Activated CD4-positive, alpha-beta memory T cell treated with anti-CD3 and anti-CD28 coated beads for 36 hours (primary cell): ENCODE data around the gene CCDC78. TPM values are rescaled to one million over a fixed set of nuclear protein-coding genes. Genes with fewer than 3 reads are reported as not detected.
"Not testable (repeated sequence)": the region's sequence is repeated elsewhere in the genome, so short reads cannot be mapped to it uniquely, and the experiment has no call there.

ENCODE experiments used
- CTCF ChIA-PET: fragments of 350-600 bp; sonication (Branson Sonifier 250); formaldehyde crosslinking; loops from one replicate; lab custom pipeline; 2021; ENCODE audit warnings: antibody characterized with exemption, inconsistent platforms; lab: Charles Lee
- POLR2A ChIA-PET: fragments of 350-600 bp; sonication (Branson Sonifier 250); formaldehyde crosslinking; loops from one replicate; lab custom pipeline; 2021; ENCODE audit warnings: antibody characterized with exemption; lab: Charles Lee
- DNase-seq: peaks from one replicate; pipeline ENCODE4 v3.0.0-alpha.2; 2020
- H3K27ac Mint-ChIP-seq: one replicate; pipeline ENCODE4 v1.8.0; 2021; ENCODE audit warnings: mixed read lengths
- H3K27me3 Mint-ChIP-seq: one replicate; pipeline ENCODE4 v1.8.0; 2021; ENCODE audit warnings: mixed read lengths
- H3K36me3 Mint-ChIP-seq: one replicate; pipeline ENCODE4 v1.8.0; 2021; ENCODE audit warnings: mixed read lengths
- H3K4me1 Mint-ChIP-seq: one replicate; pipeline ENCODE4 v1.8.0; 2021; ENCODE audit warnings: low read depth, mixed read lengths
- H3K4me3 Mint-ChIP-seq: one replicate; pipeline ENCODE4 v1.8.0; 2021; ENCODE audit warnings: mild to moderate bottlenecking, mixed read lengths
- H3K9me3 Mint-ChIP-seq: one replicate; pipeline ENCODE4 v1.8.0; 2021; ENCODE audit warnings: mixed read lengths
- intact Hi-C: fragments of 100-400 bp; cut with micrococcal nuclease; formaldehyde crosslinking; loops from one replicate; pipeline ENCODE4 v1.15.1; 2023
- total RNA-seq, 2 experiments: library from RNA; stranded (reverse); gene quantifications; one replicate each; pipeline ENCODE4 v1.2.3, GENCODE V29; 2021

The CCDC78 gene
- total RNA-seq, 2 experiments from 2014 or later: 3.3 to 4.2 TPM

GRCh38 chr16:756428-756827, 30.2 kb upstream of the CCDC78 start:
- Mint-ChIP-seq H3K36me3 (no peaks in the 10 kb centered on the region), H3K27ac (no peak overlapping the region), H3K4me1 (no peaks in the 10 kb centered on the region), H3K9me3 (peaks cover 7% of the 10 kb centered on the region), H3K4me3 (no peak overlapping the region), H3K27me3 (peaks cover 12% of the 10 kb centered on the region)
- intact Hi-C loops: no loop called here
- CTCF ChIA-PET: interaction anchor here (0.8 to 1.3 kb wide), 4 partner anchors 32 to 347 kb away, joined by 3 read pairs; partner anchors contain the start of gene CHTF18
- DNase-seq: no peak
- POLR2A ChIA-PET: no interaction called here

- Mint-ChIP-seq H3K27ac (no peak overlapping the region), H3K4me1 (no peaks in the 10 kb centered on the region), H3K27me3 (peaks cover 12% of the 10 kb centered on the region), H3K36me3 (no peaks in the 10 kb centered on the region), H3K4me3 (no peak overlapping the region), H3K9me3 (peaks cover 7% of the 10 kb centered on the region)
- ChIA-PET CTCF (no interaction called here), POLR2A (no interaction called here)
- no peak for DNase-seq
- intact Hi-C loops: no loop called here
These were observed 28.4 kb upstream of the CCDC78 start for GRCh38 chr16:754656-755055.

GRCh38 chr16:754121-754607, 27.9 kb upstream of the CCDC78 start:
- POLR2A ChIA-PET, H3K4me1 Mint-ChIP-seq, H3K9me3 Mint-ChIP-seq, H3K36me3 Mint-ChIP-seq, H3K4me3 Mint-ChIP-seq, intact Hi-C loops, H3K27ac Mint-ChIP-seq, DNase-seq, CTCF ChIA-PET: not testable (repeated sequence)
- H3K27me3 Mint-ChIP-seq: peaks cover 12% of the 10 kb centered on the region

- POLR2A ChIA-PET: no interaction called here
- H3K9me3 Mint-ChIP-seq: peaks cover 6% of the 10 kb centered on the region
- no peaks in the 10 kb centered on the region for H3K36me3 Mint-ChIP-seq
- no peak for DNase-seq
- no peaks in the 10 kb centered on the region for H3K4me1 Mint-ChIP-seq
- H3K27me3 Mint-ChIP-seq: peaks cover 9% of the 10 kb centered on the region
- H3K27ac Mint-ChIP-seq: no peak overlapping the region
- H3K4me3 Mint-ChIP-seq: no peak overlapping the region
- intact Hi-C loops: no loop called here
- CTCF ChIA-PET: interaction anchor here (1.4 kb wide), 1 partner anchor 33 kb away, joined by 3 read pairs; no protein-coding TSS in a partner anchor
These were observed 25.7 kb upstream of the CCDC78 start for GRCh38 chr16:752007-752312.

GRCh38 chr16:751152-752006, 25.1 kb upstream of the CCDC78 start:
- intact Hi-C loops: no loop called here

GRCh38 chr16:750485-750884, 24.2 kb upstream of the CCDC78 start:
- ChIA-PET CTCF (interaction anchor here (1.4 kb wide), 1 partner anchor 35 kb away, joined by 3 read pairs; no protein-coding TSS in a partner anchor), POLR2A (no interaction called here)
- intact Hi-C loops: no loop called here
- Mint-ChIP-seq H3K4me1 (no peaks in the 10 kb centered on the region), H3K9me3 (no peaks in the 10 kb centered on the region), H3K36me3 (no peaks in the 10 kb centered on the region), H3K4me3 (no peak overlapping the region), H3K27ac (no peak overlapping the region), H3K27me3 (no peaks in the 10 kb centered on the region)
- no peak for DNase-seq

More at GRCh38 chr16:751152-752006, 25.1 kb upstream of the CCDC78 start:
- peaks cover 2% of the 10 kb centered on the region for H3K9me3 Mint-ChIP-seq
- ChIA-PET POLR2A (no interaction called here), CTCF (interaction anchor here (1.4 kb wide), 1 partner anchor 34 kb away, joined by 3 read pairs; no protein-coding TSS in a partner anchor)
- DNase-seq: no peak
- H3K36me3 Mint-ChIP-seq: no peaks in the 10 kb centered on the region
- no peak overlapping the region for H3K27ac Mint-ChIP-seq
- no peak overlapping the region for H3K4me3 Mint-ChIP-seq
- peaks cover 6% of the 10 kb centered on the region for H3K27me3 Mint-ChIP-seq
- no peaks in the 10 kb centered on the region for H3K4me1 Mint-ChIP-seq

GRCh38 chr16:749010-749409, 22.8 kb upstream of the CCDC78 start:
- Mint-ChIP-seq H3K27ac (no peak overlapping the region), H3K27me3 (no peaks in the 10 kb centered on the region), H3K4me1 (no peaks in the 10 kb centered on the region), H3K9me3 (no peaks in the 10 kb centered on the region), H3K36me3 (no peaks in the 10 kb centered on the region), H3K4me3 (no peak overlapping the region)
- intact Hi-C loops: no loop called here
- ChIA-PET CTCF (interaction anchor here (0.7 to 2.3 kb wide), 4 partner anchors 8 to 130 kb away, joined by 3 to 5 read pairs (median 4); partner anchors contain the start of genes CIAO3 and METRN), POLR2A (no interaction called here)
- DNase-seq: no peak

- ChIA-PET CTCF (interaction anchor here (0.7 to 2.3 kb wide), 2 partner anchors 34 to 131 kb away, joined by 3 to 5 read pairs; partner anchors contain the start of gene METRN), POLR2A (no interaction called here)
- Mint-ChIP-seq H3K27me3 (no peaks in the 10 kb centered on the region), H3K4me1 (no peaks in the 10 kb centered on the region), H3K36me3 (no peaks in the 10 kb centered on the region), H3K4me3 (no peak overlapping the region), H3K27ac (no peak overlapping the region), H3K9me3 (no peaks in the 10 kb centered on the region)
- DNase-seq: no peak
- intact Hi-C loops: no loop called here
These were observed 21.9 kb upstream of the CCDC78 start for GRCh38 chr16:747978-748746.

- Mint-ChIP-seq H3K4me3 (no peak overlapping the region), H3K27me3 (no peaks in the 10 kb centered on the region), H3K4me1 (no peaks in the 10 kb centered on the region), H3K27ac (no peak overlapping the region), H3K36me3 (no peaks in the 10 kb centered on the region), H3K9me3 (no peaks in the 10 kb centered on the region)
- intact Hi-C loops: no loop called here
- ChIA-PET POLR2A (no interaction called here), CTCF (no interaction called here)
- no peak for DNase-seq
These were observed 20.4 kb upstream of the CCDC78 start for GRCh38 chr16:746637-747036.

- CTCF ChIA-PET: interaction anchor here (1.1 kb wide), 1 partner anchor 40 kb away, joined by 3 read pairs; no protein-coding TSS in a partner anchor
- DNase-seq: no peak
- intact Hi-C loops: no loop called here
These were observed 19.5 kb upstream of the CCDC78 start for GRCh38 chr16:745739-746138.

GRCh38 chr16:743794-744500, 17.7 kb upstream of the CCDC78 start:
- Mint-ChIP-seq H3K4me3 (no peak overlapping the region), H3K27me3 (no peaks in the 10 kb centered on the region), H3K9me3 (no peaks in the 10 kb centered on the region), H3K27ac (no peak overlapping the region), H3K4me1 (peaks cover 12% of the 10 kb centered on the region), H3K36me3 (no peaks in the 10 kb centered on the region)
- intact Hi-C loops: no loop called here
- no peak for DNase-seq
- POLR2A ChIA-PET: no interaction called here
- CTCF ChIA-PET: interaction anchor here (1.2 to 1.6 kb wide), 3 partner anchors 32 to 359 kb away, joined by 3 to 4 read pairs (median 3); no protein-coding TSS in a partner anchor

More at GRCh38 chr16:745739-746138, 19.5 kb upstream of the CCDC78 start:
- Mint-ChIP-seq H3K9me3 (no peaks in the 10 kb centered on the region), H3K27me3 (no peaks in the 10 kb centered on the region), H3K27ac (no peak overlapping the region), H3K4me1 (peaks cover 3% of the 10 kb centered on the region), H3K4me3 (no peak overlapping the region), H3K36me3 (no peaks in the 10 kb centered on the region)
- POLR2A ChIA-PET: no interaction called here
